GM10266 (cell line): ENCODE data around the gene ZNF318.
"Not testable (repeated sequence)": the region's sequence is repeated elsewhere in the genome, so short reads cannot be mapped to it uniquely, and the experiment has no call there.

Experiments used
- DNase-seq: peaks from one replicate; pipeline ENCODE4 v3.0.0; 2012; ENCODE audit errors: extremely low spot score
- CTCF ChIP-seq: IDR thresholded peaks from 2 replicates; pipeline ENCODE4 v1.5.1; 2012; ENCODE audit warnings: mild to moderate bottlenecking, low read depth; ENCODE audit not compliant: control insufficient read depth, insufficient read depth; ENCODE audit errors: missing control alignments

ZNF318 gene

DNA sequence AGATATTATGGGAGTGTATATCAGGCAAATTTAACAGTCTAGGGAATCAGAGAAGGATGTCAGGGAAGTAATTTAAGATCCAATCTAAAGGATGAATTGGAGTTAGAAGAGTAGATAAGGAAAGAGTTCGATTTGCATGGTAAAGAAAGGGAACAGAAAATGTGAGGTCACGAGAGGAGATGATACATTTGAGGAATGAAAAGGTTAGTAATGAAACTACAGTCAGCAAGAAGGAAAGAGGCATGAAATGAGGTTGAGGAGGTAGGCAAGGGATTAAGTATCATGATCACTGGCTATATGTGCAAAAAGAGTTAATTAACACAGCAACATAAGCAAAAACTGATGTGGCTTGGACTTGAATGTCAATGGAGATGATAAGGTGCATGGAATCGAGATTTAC, 22.4 kb downstream of the ZNF318 start:
- no peak for DNase-seq
- no peak for TF ChIP-seq CTCF

GRCh38 chr6:43346243-43346642, 23.2 kb downstream of the ZNF318 start:
- not testable (repeated sequence) for DNase-seq

GRCh38 chr6:43339168-43339567, 30.3 kb downstream of the ZNF318 start:
- peak; percentile 49 for DNase-seq
- no peak for TF ChIP-seq CTCF

DNA sequence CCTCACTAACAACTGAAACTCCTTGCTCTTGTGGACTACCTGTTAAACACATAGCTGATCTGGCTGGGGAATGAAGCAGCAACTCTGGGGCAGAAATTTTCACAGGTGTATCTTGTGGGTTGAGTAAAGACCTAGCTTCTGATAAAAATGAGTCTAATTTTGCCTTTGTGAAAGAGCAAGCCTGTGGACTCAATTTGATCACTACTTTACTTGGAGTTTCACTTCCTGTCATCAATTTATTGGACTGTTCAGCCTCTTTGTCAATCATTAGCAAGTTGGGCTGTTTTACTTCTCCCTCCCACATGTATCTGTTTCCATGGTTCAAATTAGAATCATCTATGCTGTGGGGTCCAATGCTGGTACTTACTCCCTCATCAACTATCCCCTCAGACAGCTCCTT, 31.2 kb downstream of the ZNF318 start:
- TF ChIP-seq CTCF: no peak
- DNase-seq: no peak

DNA sequence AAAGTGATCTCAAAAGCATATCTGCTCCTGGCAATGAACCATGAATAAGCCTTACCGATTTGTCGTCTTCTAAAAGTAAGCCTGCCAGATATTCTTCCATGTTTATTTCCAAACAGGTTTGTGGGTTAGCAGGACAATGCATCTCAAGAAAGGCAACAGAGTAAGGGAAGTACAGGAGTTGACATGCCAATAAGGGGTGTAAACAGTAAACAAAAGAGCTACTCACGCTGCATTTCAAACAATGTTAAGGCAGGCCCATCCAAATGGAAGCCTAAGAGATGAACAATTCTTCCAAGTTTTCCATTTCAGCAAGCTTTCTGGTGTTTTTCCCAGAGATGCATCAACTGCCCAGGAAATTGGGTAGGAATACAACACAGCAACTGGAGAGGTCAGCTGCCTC, 33.1 kb downstream of the ZNF318 start:
- no peak for TF ChIP-seq CTCF
- no peak for DNase-seq

DNA sequence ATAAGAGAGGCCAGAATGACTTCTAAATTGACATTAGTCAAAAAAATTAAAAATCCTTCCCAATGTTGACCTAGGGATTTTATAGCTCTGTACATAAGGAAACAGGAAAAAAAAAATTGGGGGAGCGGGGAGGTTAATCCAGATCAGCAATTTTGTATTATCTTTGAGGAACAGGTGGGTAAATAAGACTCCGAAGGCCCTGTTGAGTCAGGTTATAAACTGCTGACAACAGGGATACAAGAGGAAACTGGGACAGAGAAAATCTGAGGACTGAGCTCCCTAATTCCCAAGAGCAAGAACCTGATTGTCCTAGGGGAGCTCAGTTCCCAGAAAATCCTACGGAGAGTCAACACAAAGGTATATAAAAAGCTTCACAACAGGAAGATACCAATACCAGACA, 34.0 kb downstream of the ZNF318 start:
- DNase-seq: no peak
- no peak for TF ChIP-seq CTCF

- DNase-seq: no peak
Observed at GRCh38 chr6:43334466-43335095, 34.9 kb downstream of the ZNF318 start.

More at GRCh38 chr6:43334466-43335095, 34.9 kb downstream of the ZNF318 start:
- TF ChIP-seq CTCF: no peak
